ENCODE results near the gene ALDH3A1.

ALDH3A1 gene

DNA sequence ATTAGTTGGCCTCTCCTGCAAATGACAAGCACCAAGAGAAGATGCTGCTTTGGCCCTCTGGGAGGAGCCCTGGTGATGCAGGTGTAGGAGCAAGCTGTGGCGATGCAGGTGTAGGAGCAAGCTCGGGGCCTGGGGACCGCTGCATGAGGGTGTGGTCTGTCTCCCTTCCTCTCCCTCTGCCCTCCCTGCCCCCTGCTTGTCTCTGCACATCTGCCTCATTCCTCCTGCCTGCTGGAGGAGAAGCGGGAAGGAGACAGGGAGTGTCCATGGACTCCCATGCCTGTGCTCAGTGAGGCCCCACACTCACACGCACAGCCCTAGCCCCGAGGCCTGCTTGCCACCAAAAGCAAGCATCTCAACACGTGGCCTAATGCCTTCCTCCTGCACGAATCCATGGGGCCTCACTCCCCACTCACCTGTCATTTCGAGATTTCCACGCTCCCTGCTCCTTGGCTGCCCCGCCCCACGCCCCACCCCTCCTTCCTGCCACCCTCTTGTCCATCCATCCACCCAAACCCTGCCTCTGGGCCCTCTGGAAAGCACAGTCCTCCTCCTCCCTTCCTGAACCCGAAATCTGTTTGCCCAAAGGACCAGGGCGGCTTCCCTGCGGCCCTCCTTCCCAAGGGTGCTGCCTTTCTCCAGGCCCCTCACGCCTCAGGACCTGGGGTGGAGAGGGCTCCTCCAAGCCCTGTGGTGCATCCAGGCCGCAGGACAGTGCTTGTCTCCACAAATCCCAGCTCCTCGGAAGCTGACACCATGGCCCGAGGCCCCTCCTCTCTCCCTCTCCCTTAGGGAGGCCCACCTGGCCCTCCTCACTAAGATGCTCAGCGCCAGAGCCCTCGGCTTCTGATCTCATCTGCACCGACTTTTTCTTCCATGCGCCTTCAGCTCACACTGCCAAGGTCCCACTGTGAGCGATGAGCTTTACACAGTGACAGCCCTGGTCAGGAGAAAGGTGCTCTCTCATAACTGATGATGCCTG is 11.8 kb upstream of the ALDH3A1 start:
- DNase-seq (ENCODE audit: low spot score) = no peak

DNA sequence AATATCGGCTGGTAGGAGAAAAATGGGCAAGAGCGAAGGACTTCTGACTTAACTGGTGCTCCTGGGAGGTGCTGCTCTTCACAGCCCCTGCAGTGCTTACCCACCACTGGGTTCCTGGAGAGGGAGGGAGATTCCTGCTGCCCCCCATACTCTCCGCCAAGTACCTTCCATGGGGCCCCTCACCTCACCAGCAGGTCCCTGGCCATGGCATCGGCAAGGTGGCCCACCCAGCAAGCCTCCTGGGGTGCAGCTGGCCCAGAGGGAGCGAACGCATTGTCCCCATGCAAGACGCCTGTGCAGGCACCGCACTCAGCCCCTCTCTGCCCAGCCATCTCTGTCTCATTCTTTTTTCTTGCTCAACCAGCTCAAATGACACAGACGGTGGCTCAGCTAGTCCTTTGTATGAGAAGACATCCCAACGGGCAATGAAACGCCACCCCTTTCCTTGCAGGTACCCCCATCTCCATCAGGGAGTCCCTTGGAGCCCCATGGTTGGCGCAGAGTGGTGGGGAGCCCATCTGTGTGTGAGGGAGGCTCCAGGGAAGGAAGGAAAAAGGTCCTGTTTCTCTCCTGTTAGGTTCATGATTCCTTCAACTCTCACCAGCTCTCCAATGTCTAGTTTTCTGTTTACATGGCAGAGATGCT is 9.6 kb upstream of the ALDH3A1 start:
- DNase-seq (ENCODE audit: low spot score) = no peak

DNA sequence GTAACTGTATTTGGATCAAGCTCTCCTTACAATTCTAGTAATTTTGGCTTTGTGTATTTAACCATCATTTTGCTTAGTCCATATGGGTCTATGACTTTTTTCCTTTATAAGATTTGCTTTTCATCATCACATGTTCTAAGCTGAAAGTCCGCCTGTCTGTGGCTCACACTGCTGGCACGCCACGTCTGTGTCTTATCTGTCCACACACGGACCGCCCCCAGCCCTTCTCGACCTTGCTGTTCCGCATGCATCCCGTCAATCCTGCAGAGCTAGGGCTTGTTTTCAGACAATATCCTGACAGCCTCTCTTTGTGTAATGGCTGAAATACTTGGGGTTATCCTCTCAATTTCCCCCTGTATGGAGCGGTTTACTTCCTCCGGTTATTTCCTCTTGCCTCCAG is 8.4 kb upstream of the ALDH3A1 start:
- DNase-seq (ENCODE audit: low spot score) = no peak

GRCh38 chr17:19755821-19756510 is 7.9 kb upstream of the ALDH3A1 start:
- no peak for DNase-seq (ENCODE audit: low spot score)

- no peak for DNase-seq (ENCODE audit: low spot score)
Measured at GRCh38 chr17:19755392-19755791, 7.3 kb upstream of the ALDH3A1 start.

DNA sequence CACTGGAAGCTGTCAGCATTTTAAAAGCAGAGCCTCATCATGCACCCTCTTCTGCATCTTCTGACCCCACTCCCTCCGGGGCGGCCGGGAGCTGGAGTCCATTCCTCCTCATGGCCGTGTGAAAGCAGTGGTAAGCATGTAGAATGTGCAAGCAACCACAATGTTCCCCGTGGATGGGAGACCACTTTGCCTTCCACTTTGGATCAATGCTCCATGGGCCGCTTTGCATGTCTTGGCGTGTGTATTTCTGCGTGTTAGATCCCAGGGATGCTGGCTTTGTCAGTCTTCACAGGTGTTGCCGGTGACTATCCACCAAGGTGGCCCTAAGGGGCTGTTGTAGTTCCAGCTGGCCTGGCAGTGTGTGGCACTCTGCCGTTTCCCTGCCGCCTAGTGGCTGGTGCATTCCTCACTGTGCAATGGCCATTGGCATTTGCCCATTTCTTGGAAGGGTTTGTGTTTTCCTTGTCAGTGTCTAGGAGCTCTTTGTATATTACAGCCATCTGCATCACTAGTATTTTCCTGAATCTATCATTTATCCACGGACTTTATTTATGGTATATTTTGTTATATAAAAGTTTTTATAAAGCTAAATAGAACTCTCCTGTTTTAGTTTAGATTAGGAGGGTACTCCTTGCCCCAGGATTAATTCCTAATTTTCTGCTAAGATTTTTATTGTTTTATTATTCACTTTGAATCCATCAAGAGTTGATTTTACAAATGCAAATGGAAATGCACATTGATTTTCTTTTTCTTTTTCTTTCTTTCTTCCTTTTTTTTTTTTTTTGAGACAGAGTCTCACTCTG is 5.8 kb upstream of the ALDH3A1 start:
- no peak for DNase-seq (ENCODE audit: low spot score)

GRCh38 chr17:19753051-19753509 is 5.0 kb upstream of the ALDH3A1 start:
- DNase-seq (ENCODE audit: low spot score) = peak; percentile 97

DNA sequence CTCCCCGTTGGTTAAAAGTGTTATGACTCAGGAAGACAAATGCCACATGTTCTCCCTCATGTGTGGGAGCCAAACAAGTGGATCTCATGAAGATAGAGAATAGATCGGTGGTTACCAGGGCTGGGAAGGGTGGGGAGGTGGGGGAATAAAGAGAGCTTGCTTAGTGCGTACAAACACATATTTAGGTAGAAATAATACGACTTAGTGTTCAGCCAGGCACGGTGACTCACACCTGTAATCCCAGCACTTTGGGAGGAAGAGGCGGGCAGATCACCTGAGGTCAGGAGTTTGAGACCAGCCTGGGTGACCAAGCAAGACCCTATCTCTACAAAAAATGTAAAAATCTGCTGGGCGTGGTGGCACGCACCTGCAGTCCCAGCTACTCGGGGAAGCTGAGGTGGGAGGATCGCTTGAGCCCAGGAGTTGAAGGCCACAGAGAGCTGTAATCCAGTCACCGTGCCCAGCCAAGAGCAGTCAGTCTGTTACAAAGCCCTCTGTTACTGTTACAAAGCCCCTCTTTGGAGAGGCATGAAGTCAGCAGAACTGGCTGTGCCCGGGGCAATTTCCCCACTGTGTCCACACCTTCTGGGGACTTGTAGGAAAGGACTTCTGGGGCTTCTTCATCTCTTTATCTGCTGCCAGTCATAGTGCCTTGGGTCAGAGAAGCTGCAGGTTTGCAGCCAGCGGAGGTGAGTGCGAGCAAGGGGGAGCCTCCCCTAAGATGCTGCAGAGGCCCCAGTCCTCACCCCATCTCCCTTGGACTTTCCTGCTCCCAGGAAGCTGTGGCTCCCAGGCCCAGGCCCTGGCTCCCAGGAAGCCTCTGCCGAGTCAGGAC is 4.3 kb upstream of the ALDH3A1 start:
- DNase-seq (ENCODE audit: low spot score) = no peak

DNA sequence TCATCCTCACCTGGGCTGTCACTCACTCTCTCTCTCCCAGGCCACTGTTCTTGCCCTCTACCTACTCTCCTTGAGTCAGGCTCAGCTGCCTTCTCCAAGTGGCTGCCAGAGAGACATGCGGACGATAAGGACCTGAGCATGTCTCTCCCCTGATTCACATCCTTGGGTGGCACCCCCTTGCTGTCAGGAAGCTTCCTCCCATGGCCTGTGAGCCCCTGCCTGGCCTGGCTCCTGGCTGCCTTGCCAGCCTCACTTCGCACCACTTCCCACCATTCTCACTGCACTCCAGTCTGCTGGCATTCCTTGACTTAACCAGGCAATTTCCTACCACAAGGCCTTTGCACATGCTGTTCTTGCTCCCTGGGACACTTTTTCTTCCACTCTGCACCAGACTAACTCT is 2.7 kb upstream of the ALDH3A1 start:
- DNase-seq (ENCODE audit: low spot score) = no peak

- DNase-seq (ENCODE audit: low spot score) = no peak
Measured at GRCh38 chr17:19750020-19750572, 2.0 kb upstream of the ALDH3A1 start.

- no peak for DNase-seq (ENCODE audit: low spot score)
Measured at GRCh38 chr17:19748807-19749193, 702 bp upstream of the ALDH3A1 start.

DNA sequence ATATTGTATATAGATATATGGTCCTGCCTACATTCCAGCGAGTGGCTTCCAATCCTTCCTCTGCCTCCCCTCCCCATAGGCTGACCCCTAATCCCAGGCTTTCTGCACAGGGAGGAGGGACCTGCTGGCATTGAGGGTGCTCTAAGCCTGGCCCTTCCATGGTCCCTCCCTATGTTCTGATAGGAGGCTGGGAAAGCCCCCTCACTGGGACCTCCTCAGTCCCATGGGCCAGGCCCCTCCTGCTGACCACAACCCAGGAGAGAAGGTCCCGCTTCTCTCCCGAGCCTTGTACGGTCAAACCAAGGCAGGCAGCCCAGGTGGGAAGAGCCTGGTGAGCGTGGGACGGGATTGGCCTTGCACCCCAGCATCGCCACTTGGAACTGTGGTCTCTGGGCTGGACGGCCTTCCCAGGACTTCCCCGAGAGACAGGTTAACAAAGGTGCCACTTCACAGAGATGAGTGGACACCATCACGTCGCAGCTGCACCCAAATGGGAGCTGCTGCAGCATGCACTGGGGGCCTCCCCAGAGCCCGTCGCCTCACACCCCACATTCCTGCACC is 859 bp downstream of the ALDH3A1 start:
- DNase-seq (ENCODE audit: low spot score) = no peak

- no peak for DNase-seq (ENCODE audit: low spot score)
Measured at GRCh38 chr17:19746517-19746916, 1.6 kb downstream of the ALDH3A1 start.

DNA sequence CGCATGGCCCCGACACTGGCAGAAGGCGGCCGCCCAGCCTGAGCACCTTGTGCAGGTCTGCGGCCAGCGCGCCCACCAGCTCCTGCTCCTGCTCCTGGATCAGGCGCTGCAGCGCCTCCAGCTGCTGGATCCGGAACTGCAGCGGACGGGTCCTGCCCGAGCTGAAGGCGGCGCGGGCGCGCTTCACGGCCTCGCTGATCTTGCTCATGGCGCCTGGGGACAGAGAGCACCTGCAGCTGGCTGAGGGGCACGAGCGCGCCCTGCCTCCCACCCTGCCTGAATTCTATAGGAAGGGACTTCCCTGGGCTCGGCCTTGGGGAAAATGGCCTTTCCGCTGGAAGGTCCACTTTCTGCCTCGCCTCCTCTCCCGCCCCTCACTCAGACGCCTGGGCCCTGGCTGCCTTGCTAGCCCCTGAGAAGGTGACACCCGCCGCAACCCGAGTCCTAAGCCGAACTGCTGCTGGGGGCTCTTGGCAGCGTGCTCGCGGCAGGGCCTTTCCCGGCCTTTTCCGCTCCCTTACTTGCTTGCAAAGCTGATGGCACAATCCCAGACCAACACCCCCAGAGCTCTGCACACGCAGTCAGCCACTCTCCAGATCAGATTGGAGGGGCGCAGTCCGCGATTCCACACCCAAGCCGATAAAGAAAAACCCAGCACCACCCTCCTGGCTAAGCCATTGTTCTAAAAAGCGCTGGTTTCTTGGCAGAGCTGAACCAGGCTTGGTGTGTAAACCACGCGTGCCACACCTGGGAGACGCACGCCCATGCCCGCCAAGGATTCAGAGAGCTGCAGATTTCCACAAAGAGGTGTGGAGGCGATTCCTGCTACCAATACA is 3.0 kb downstream of the ALDH3A1 start:
- peak; percentile 83 for DNase-seq (ENCODE audit: low spot score)

DNA sequence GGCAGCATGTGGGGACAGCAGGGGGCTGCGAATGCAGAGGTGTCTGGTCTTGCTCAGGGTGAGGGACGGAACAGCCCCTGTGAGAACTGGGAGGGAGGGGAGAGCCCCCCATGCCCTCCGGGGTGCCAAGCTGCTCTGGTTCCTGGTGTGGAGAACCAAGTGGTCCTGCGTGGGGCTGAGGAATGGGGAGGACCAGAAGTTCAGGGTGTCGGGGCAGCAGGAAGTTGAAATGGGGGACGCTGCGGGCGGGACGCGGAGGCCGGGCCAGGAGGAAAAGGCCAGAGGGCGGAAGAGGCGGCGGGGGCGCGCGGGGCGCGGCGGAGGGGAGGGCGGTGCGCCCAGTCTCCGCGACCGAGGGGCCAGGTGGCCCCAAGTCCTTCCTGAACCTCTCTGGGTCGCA is 3.6 kb downstream of the ALDH3A1 start:
- no peak for DNase-seq (ENCODE audit: low spot score)

- no peak for DNase-seq (ENCODE audit: low spot score)
Measured at GRCh38 chr17:19743101-19744100, 4.7 kb downstream of the ALDH3A1 start.

GRCh38 chr17:19742495-19742894 is 5.6 kb downstream of the ALDH3A1 start:
- no peak for DNase-seq (ENCODE audit: low spot score)

GRCh38 chr17:19741832-19742457 is 6.2 kb downstream of the ALDH3A1 start:
- no peak for DNase-seq (ENCODE audit: low spot score)

Measured in AG20443 (cell line).